ENCODE data around the gene ALOXE3.

ALOXE3 gene

DNA sequence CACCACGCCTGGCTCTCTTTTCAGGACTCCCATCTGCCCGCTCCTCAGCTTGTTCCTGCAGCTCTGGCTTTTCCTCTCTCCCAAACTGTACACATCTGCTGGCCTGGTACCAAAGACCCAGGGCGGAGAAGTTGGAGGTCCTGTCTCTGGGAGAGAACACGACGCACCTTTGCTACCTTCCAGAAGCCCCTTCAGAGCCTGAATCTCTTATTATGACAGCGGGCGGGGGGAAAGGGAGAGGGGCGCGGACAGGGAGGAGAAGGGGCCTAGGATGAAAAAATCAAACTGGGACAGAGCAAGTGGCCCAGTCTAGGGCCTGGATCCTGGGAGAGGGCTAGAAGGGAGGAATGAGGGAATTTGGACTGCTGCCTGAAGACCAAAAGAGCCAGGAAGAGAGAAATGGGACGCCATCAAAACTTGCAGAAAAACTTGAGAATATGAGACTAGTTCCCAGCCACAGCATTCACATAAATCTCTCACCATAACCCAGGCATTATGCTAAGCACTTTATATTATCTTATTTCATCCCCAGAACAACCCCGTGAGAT, 36.4 kb upstream of the ALOXE3 start:
- DNase-seq (ENCODE audit: low read depth in 2 of 2, low spot score in 1 of 2): no peak

DNA sequence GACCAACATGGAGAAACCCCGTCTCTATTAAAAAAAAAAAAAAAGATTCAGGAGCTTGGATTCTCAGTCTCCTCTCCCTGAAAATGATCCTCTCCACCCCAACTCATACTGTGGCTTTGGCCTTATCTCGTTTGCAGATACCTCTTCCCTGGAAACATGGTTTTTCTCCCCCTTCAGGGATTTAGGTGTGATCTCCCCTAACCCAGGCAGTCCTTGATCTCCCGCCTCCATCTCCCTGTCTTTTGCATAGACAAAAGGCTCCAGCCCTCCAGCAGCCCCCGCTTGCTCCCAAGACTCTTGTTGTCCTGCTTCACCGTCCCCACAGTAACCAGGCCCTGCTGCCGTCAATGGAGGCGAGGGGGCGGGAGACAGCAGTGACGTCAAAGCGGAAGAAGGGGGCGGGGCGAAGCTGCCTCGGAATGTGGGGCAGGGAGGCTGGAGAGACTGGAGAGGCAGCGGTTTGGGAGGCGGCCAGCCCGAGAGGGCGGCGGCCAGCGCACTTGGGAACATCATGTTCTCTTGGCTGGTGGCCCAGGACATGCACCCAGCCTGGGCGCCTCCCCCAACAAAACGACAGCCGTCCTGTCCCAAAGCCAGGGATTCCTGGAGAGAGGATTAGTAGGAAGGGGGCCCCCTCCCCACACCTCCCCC, 35.8 kb upstream of the ALOXE3 start:
- DNase-seq (ENCODE audit: low read depth in 2 of 2, low spot score in 1 of 2): peak in 1 of 2 donors; percentile 80

DNA sequence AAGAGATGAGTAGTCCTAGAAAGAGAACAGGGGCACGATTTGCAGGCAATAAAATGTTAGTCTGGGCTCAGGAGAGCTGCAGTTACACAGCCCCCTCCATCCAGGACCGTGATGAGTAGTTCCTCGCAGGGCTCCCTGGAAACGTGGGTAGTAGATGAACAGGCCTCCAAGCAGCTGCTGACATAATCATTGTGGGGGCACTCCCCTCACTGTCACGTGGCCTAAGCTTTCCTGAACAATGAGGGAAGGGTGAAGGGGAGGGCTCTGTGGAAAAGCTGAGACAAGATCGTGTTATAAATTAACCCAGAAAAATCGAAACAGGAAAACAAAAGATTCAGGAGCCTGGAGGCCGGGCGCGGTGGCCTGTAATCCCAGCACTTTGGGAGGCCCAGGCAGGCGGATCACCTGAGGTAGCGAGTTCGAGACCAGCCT, 35.2 kb upstream of the ALOXE3 start:
- DNase-seq (ENCODE audit: low read depth in 2 of 2, low spot score in 1 of 2): no peak

DNA sequence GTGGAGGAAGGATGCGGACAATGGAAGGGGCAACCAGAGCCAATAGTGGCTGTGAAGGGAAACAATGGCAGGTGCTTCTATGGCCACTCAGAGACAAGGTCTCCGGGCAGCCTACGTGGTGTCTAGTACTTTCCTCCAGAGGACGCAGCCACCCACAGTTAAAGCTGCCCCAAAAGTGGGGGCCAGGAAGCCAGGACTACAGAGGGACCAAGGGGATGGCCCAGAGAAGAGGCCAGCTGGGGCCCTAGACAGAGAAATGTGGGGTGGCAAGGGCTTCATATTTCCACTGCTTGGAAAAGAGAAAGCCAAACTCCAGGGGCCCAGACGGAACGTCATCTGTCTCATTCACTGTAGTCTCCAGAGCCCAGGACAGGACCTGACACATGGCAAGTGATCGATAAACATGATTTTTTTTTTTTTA, 34.7 kb upstream of the ALOXE3 start:
- no peak for DNase-seq (ENCODE audit: low read depth in 2 of 2, low spot score in 1 of 2)

DNA sequence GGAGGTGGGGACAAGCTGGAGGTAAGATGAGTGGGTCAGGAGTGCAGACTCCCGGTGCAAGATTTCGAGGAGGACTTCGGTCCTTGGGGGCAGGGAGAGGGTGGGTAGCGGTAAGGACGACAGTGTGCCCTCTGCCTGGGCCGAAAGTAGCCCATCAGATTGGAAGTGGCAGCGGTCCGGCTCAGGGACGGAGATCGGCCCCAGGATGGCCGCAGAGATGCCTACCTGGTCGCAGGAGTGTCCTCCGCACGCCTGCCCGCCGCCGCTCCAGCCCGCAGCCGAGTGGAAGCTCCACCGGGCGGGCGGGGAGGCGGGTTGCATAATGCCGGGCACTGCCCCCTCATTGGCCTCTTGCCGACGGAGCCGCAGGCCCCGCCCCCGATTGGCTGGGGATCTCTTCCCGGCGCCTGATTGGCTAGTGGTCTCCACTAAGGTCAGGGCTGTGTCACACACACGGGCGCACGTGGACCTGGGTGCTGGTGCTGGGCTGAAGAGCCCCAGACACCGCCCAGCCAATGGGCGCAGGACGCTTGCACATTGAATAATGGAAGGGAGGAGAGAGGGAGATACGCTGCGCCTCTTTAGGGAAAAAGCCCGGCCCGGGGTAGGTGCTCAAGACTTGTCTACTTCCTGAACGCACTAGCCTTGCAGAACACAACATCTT, 33.9 kb upstream of the ALOXE3 start, which contains the start of gene PER1:
Gene PER1 (minus strand): TSS at position 293 of the 664 bp plus-strand sequence. CDS start 1,698 bp downstream, outside the sequence.
- DNase-seq (ENCODE audit: low read depth in 2 of 2, low spot score in 1 of 2): peak; percentile 58 to 76

DNA sequence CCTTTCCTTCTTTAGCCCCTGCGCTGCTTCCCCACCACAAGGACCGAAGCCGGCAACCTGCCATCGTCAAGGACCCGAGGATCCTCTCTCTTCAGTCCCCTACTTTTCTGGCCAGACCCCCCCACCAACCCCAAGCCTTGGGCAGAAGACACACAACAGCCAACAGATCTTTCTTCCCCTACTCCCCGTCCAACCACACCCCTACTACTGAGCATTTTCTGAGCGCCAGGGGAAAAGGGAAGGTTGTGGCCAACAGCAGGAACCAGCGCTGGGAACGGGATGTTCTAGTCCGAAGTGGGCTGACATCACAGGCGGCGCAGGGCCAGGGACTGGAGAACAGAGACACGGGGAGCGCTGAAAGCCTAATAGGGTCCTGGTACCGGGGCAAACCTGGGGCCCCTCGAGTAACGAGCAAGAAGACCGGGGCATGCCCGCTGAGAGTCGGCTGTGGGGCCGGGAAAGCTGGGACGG, 33.4 kb upstream of the ALOXE3 start:
- DNase-seq (ENCODE audit: low read depth in 2 of 2, low spot score in 1 of 2): no peak

DNA sequence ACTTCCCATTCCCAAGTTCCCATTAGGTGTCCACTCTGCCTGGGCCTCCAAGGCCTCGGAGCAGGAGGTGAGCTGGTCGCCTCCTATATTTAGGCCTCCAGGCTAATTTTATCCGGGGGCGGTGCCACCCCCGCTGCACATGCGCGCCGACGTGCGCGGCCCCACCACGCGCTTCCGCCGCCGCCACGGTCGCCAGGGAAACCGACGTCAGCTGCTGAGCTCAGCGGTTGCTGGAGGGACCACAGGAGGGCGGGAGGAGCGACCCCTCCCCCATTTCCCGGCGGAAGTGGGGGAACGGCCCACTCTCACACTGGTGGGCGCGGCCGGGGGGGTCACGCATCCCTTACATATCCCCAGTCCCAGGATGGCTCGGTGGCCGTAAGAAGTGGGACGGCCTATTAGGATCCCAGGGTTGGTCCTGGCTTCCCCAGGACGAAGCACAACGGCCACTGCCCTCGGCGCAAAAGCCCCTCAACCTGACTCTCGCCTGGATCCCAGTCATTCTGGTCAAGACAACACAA, 32.9 kb upstream of the ALOXE3 start:
- peak; percentile 64 to 85 for DNase-seq (ENCODE audit: low read depth in 2 of 2, low spot score in 1 of 2)

DNA sequence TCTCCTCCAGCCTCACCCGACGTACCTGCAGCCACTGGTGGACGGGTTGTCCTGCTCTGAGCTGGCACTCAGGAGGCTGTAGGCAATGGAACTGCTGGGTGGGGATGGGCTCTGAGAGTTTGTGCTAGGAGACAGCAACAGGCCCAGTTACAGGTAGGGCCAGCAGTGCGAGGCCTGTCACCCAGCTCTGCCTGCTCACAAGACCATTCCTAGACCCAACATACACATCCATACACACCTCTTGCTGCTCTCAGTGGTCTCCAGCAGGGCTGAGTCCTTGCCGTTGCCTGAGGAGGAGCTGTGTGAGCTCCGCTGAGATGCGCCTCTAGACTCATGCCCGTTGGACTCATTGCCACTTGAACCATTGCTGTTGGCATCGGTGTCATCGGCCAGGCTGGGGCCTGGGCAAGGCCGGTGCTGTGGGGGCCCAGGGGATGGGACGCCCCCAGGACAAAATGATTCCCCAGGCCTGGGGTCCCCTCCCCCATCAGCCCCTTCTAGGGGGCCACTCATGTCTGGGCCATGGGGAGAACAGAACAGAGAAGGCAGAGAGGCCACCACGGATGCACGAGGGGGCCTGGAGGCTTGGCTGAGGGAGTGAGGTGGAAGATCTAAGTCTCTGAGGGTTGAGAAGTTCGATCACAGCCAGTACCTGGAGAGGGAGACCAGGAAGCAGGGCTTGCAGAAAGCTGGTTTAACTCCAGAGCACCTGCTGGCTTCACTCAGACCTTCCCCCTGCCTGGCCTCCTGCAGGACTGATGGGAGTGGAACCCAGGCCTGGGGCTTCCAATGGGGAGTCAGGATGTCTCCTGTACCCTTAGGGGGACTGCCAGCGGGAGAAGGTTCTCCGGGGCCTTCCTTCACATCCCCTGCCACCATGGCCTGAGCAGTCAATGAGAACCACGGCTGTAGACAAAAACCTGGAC, 32.1 kb upstream of the ALOXE3 start:
- DNase-seq (ENCODE audit: low read depth in 2 of 2, low spot score in 1 of 2): no peak

DNA sequence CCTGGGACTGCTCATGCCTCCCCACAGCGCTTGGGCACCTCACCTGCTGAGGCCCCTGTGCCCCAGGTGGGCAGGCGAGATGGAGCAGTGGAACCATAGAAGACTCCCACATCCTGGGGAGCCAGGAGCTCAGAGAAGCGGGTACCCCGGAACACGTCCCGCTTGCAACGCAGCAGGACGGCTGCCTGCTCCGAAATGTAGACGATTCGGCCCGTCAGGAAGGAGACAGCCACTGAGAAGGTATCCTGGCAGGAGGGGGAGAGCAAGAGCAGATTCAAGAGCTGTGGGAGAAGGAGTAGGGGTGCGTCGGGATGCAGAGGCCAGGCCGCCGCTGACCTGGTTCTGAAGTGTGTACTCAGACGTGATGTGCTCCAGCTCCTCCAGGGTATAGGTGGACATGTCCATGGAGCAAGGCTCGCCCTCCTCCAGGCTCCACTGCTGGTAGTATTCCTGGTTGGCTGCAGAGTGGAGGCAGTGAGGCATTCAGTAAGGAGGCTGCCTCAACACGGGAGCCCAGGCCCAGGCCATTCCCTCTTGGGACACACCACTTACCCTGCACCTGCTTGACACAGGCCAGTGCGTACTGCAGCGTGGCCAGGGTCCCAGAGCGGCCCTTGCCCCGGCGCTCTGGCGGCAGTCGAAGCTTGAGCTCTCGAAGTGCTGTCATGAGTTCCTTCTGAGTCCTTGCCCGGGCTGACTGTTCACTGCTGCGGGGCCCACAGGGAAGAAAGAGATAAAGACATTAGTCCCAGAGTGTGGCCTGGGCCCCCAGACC, 31.3 kb upstream of the ALOXE3 start:
- no peak for DNase-seq (ENCODE audit: low read depth in 2 of 2, low spot score in 1 of 2)

DNA sequence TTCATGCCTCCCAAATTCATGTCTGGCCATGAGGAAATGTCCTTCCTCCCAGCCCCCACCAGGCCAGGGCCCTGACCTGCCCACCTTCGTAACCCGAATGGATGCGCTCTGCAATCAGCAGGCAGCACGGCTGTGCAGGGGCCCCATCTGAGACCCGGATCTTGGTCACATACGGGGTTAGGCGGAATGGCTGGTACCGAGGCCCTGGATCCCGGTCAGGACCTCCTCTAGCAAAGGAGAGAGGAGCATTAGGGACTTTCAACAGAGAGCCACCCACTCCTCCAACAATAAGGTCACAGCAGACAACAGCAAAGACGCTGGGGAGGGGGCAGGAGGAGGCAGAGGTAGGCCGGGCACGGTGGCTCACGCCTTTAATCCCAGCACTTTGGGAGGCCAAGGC, 30.2 kb upstream of the ALOXE3 start:
- DNase-seq (ENCODE audit: low read depth in 2 of 2, low spot score in 1 of 2): no peak

DNA sequence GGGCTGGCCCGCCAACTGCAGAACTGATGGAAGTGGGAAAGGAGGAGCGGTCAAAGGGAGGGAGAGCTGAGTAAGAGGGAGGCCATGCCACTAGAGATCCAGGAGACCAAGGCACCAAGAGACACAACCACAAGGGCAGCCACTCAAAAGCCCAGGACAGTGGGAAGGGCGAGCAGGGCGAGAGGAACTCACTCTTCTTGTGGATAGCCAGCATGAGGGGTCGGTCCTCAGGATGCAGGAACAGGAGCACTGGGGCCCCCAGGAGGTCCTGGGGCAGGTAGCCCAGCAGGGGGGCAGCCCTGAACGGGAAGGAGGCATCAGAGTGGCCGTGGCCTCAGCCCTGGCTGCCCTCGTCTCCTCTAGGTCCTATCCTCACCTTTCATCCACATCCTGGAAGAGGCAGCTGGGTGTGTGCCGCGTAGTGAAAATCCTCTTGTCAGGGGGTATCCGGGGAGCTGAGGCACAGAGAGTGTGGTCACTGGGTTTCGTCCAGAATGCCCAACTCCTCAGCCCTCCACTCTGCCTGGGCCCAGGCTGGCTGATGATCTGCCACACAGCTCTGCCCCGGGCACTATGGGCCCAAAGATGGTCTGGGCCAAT, 29.6 kb upstream of the ALOXE3 start:
- DNase-seq (ENCODE audit: low read depth in 2 of 2, low spot score in 1 of 2): no peak

DNA sequence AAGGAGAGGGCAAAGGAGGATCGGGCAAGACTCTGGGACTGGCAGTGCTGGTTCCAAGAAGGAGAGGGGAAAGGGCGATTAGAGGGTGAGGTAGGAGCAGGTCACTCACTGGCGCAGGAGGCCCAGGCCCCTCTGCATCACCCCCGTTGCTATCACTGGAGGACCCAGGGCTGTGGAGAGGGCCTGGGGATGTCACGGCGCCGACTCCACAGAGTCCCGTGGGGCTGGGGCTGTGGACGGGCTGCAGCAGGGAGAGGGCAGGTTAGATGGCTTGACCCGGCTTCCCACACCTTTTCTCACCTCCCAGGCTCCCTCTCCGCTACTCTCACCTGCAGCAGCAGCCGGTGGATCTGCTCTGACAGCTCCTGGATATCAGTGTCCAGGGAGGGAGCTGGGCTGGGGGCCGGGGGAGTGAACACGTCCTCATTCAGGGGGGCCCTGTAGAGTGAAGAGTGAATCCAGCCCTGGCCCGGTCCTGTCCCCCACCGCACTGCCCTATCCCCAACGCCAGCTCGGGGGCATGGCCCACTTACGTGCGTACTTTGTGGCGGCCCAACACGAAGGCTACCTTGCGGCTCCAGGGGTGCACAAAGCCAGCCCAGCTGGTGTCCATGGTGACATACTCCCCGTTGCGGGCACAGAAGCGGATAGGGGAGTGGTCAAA, 29.0 kb upstream of the ALOXE3 start:
- no peak for DNase-seq (ENCODE audit: low read depth in 2 of 2, low spot score in 1 of 2)

DNA sequence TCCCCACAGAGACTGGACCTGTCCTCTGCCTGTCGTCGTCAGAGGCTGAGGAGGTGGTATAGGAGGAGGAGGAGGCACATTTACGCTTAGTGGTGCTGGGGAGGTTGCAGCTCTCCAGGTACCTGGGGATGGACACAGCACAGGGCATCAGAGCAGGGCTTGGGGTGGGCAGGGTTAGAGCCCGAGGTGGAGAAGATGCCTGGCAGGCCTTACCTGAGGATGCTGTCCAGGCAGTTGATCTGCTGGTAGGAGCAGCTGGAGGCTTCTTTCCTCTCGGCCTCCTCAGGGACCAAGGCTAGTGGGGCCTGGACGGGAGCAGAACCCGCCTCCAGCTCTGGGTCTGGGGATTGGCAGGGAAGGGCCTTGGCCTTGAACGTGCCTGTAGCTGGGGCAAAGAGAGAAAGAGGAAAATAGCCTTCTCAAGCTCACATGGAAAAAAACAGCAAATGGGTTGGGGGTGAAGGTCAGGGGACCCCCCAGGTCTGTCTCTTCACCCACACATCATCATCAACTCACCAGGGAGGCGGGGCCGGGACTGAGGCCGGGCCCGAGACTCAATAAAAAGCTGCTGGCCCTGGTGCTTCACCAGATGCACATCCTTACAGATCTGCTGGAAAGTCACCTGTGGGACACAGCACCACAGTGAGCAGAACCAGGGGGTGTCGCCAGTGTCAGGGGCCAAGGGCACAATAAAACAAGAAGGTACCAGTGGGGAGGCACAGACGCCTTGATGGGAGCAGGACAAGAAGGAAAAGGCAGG, 28.2 kb upstream of the ALOXE3 start:
- DNase-seq (ENCODE audit: low read depth in 2 of 2, low spot score in 1 of 2): no peak

DNA sequence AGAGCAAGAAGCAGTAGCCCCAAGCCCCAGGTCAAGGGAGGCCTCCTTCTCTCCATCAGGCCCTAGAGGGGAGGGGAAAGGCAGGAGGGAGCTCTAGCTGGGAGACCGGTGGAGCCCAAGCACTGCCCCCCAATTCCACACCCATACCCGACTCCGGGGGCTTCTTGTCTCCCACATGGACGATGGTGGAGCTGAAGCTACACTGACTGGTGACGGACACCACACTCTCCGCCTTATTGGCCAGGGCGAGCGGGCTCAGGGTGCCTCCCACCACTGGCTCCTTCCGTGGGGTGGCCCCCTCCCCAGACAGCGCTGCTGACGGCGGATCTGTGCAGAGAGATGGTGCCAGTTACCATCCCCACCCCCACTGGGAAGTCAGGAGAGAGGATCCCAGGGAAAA, 27.5 kb upstream of the ALOXE3 start:
- no peak for DNase-seq (ENCODE audit: low read depth in 2 of 2, low spot score in 1 of 2)

DNA sequence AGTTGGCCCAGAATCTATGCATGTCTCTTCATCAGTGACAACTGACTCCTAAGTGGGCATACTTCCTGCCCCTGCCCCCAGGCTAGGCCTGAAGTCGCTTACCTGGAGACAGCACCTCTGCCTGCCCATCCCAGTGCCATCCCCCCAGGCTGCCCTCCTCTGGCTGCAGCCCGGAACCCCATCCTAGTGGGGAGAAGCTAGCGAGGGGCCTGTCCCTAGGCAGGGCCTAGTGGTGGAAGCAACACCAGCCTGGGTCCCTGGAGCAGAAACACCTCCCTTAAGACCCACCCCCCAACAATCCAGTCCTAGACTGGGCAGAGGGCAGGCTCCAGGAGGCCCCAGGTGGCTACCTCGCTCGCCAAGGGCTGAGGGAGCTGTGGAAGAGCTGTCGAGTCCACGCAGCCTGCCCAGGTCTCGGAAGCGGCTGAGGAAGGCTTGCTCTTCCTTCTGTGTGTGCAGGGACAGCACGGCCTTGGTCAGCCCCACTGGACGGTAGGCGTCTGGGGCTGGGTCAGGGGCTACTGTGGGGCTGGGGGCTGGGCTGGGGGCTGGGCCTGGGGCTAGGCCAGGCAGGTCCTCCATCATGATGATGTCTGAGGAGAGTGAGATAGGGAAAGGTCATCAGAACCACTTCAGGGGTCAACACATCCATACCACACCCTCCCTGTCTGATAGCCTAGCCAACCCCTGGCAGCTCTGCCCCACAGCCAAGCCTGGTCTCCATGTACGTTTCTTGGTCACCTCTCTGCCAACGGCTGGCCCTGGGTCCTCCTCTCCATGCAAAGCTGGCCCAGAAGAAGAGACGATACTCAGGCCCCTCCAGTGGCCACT, 26.3 kb upstream of the ALOXE3 start:
- DNase-seq (ENCODE audit: low read depth in 2 of 2, low spot score in 1 of 2): no peak

DNA sequence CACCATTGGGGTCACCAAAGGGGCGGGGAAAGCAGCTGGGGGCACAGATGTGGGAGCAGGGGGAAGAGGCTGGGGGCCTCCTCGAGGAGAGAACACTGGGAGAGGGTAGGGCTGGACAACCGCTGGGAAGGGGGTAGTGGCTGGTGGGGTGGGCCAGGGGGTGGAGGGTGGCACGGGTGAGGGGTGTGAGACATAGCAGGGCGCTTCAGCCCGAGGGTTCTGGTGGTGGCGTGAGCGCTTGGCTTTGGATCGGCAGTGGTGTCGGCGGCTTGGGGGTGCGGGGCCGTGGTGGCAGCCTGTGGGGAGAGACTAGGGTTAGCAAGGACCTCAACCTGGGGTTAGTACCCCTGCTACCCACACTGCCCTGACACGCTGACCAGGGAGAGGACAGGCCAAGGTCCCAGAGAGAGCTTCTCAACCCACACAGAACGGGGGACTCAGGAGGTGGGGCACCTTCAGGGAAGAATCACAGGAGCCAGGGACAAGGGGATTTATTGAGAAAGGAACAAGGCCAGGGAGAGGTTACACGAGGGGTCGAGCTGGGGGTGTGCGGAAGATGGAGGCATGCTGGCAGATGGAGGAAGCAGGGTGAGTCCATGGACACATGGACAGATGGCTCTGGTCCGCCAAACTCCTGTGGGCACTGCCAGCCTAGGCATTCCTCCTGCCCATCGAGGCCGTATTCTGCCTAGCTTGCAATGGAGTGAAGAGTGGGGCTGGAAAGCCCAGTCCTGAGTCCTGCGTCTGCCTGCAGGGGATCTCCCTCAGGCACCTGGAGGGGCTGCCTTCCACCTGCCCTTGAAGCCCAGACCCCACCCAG, 25.5 kb upstream of the ALOXE3 start:
- no peak for DNase-seq (ENCODE audit: low read depth in 2 of 2, low spot score in 1 of 2)

All from stimulated activated CD8-positive, alpha-beta memory T cell treated with anti-CD3 and anti-CD28 coated beads, Interleukin-4, amount 100 ng/mL, for 4 hours (primary cell).